HG03439 (cell line): ENCODE measurements around the gene B4GALNT4.
"Not testable (repeated sequence)": the region's sequence is repeated elsewhere in the genome, so short reads cannot be mapped to it uniquely, and the experiment has no call there.

Experiments used
- ATAC-seq: cut with Tn5 transposase; IDR thresholded peaks from one replicate; pipeline ENCODE4 v1.9.1; 2021; ENCODE audit warnings: mild to moderate bottlenecking, moderate library complexity; ENCODE audit not compliant: unreplicated experiment

Gene B4GALNT4

DNA sequence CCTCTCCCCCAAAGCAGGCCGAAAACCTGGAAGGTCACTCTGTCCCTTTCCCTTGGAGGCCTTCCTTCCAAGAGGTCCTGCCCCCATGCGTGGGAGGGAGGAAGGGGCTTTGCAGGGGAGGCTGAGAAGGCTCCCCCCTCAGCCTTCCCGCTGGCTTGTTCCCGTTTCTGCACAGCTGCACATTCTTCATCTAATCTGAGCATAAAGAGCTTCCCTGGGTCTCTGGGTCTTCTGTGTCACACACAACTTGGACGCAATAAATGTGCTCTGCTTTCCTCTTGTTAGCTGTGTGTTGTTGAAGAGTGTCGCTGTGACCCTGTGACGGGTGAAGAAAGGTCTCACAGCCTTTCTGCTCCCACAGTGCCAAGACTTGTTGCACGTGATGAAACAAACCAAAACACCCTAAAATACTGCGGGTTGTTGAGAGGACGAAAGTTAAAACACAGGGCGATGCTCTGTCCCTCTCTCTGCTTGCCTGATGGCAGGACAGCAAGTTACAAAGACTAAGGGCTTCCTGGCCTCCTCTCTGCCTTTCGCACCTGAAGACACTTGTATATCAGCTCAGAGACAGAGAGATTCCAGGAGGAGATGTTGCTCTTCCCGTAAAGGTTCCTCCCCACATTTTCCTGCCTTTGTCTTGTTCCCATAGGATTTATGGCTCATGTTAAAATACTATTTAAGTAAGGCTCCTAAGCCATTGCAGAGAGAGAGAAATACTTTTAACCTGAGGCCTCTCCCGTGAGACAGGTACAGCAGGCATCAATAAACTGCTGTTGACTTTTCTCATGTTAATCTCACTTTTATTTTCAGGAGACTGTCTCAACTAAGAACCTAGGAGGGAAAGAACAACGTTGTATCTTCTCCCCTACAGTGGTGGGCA, 33.3 kb upstream of the B4GALNT4 start:
- ATAC-seq = no peak

GRCh38 chr11:336659-337198, 32.6 kb upstream of the B4GALNT4 start:
- ATAC-seq = no peak

DNA sequence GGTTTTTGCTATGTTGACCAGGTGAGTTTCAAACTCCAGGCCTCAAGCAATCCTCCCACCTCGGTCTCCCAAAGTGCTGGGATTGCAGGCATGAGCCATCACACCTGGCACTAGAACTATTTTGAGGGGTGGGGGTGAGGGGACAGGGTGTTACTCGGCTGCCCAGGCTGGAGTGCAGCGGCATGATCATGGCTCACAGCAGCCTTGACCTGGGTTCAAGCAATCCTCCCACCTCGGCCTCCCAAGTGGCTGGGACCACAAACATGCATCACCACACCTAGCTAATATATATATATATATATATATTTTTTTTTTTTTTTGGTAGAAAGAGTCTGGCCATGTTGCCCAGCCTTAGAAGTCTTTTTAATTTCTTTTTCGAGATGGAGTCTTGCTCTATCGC, 31.6 kb upstream of the B4GALNT4 start:
- ATAC-seq = no peak

- no peak for ATAC-seq
These were observed 29.3 kb upstream of the B4GALNT4 start for GRCh38 chr11:339963-340362.

GRCh38 chr11:340539-341512, 28.5 kb upstream of the B4GALNT4 start:
- no peak for ATAC-seq

- no peak for ATAC-seq
These were observed 27.0 kb upstream of the B4GALNT4 start for GRCh38 chr11:342328-342727.

- no peak for ATAC-seq
These were observed 24.3 kb upstream of the B4GALNT4 start for GRCh38 chr11:344836-345578.

GRCh38 chr11:346529-346928, 22.8 kb upstream of the B4GALNT4 start:
- ATAC-seq = no peak

GRCh38 chr11:349270-349954, 19.9 kb upstream of the B4GALNT4 start:
- not testable (repeated sequence) for ATAC-seq

DNA sequence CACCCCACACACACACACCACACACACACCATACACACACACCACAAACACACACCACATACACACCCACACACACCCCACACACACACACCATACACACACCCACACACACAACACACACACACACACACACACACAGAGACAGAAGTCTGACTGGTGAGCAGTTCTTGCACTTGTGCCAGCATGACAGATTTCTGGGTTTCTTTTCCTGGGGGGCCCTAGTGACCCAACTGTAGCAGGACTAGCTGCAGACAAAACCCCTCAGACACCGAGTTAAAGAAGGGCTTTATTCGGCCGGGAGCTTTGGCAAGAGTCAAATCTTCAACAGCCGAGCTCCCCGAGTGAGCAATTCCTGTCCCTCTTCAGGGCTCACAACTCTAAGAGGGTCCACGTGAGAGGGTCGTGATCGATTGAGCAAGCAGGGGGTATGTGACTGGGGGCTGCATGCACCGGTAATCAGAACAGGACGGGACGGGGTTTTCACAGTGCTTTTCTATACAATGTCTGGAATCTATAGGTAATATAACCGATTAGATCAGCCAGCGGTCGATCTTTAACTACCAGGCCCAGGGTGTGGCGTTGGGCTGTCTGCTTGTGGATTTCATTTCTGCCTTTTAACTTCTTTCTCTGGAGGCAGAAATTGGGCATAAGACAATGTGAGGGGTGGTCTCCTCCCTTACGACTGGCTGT, 19.1 kb upstream of the B4GALNT4 start:
- not testable (repeated sequence) for ATAC-seq

- ATAC-seq = no peak
These were observed 18.5 kb upstream of the B4GALNT4 start for GRCh38 chr11:350723-351255.

GRCh38 chr11:351411-351810, 17.9 kb upstream of the B4GALNT4 start:
- ATAC-seq = no peak

DNA sequence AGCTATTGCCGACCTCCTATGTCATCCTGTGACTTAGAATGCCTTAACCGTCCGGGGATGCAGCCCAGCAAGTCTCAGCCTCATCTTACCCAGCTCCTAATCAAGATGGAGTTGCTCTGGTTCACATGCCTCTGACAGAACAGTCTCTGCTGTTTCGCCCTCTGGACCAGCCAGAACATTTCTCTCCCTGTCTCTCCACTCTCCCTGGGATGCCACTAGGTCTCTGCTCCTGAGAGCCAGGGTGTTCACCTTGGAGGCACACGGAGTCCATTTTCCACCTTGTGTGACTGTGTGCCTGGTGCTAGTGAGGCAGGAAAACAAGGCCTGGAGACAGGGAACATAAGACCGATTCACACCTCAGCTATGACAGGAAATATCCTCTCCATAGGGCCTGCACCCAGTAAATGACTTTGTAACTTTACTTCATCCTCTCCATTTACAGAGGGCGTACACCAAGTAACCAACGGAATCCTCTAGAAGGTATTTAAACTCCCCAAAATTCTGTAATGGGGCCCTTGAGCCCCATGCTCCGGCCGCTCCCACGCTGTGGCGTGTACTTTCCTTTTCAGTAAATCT, 16.8 kb upstream of the B4GALNT4 start:
- no peak for ATAC-seq

- no peak for ATAC-seq
These were observed 16.0 kb upstream of the B4GALNT4 start for GRCh38 chr11:353179-353873.

GRCh38 chr11:355581-356458, 13.5 kb upstream of the B4GALNT4 start:
- ATAC-seq = no peak

- no peak for ATAC-seq
These were observed 12.7 kb upstream of the B4GALNT4 start for GRCh38 chr11:356610-357009.

DNA sequence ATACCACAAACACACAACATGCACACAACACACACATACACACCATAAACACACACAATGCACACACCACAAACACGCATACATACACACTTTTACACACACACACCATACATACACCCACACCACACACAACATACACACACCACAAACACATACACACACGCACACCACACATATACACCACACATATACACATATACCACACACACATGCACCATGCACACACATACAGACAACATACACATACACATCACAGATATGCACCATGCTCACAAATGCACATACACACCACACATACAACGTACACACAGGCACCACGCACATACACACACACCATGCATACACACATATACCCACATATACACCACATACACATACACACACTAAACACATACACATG, 11.7 kb upstream of the B4GALNT4 start:
- no peak for ATAC-seq
